Transverse colon (tissue), 4 donors: Measurements from ENCODE around the gene USP20. TPM values are rescaled to one million over a fixed set of nuclear protein-coding genes. Genes with fewer than 3 reads are reported as not detected.

Source experiments
- DNase-seq: peaks from one replicate; pipeline ENCODE4 v3.0.0-alpha.2; 2019
- H3K27ac ChIP-seq, 4 donors: fragments of 200-600 bp; sonication (generic); 2 replicates each; pipeline ENCODE4 v1.5.1; 2016 to 2018; ENCODE audit warnings: inconsistent platforms in 4 of 4
- H3K27me3 ChIP-seq: fragments of 200-600 bp; sonication (generic); 2 replicates; pipeline ENCODE4 v1.5.1; 2017; ENCODE audit warnings: inconsistent platforms
- H3K36me3 ChIP-seq, 4 donors: fragments of 200-600 bp; sonication (generic); 2 replicates each; pipeline ENCODE4 v1.5.1; 2017 to 2019; ENCODE audit warnings: inconsistent platforms in 4 of 4
- H3K4me1 ChIP-seq, 4 donors: fragments of 200-600 bp; sonication (generic); 2 replicates each; pipeline ENCODE4 v1.5.1; 2017 to 2020; ENCODE audit warnings: inconsistent platforms in 4 of 4
- H3K4me3 ChIP-seq, 4 donors: fragments of 200-600 bp; sonication (generic); 1 replicate in 1 of 4; 2 replicates in 3 of 4; pipeline versions ENCODE4 v1.5.1 to v1.6.1; 2017 to 2019; ENCODE audit warnings: inconsistent platforms in 4 of 4
- H3K9me3 ChIP-seq, 2 donors: fragments of 200-600 bp; sonication (generic); 2 replicates each; pipeline ENCODE4 v1.5.1; 2017 to 2019; ENCODE audit warnings: inconsistent platforms in 2 of 2
- EP300 ChIP-seq: sonication (generic); formaldehyde crosslinking; IDR thresholded peaks from one replicate; pipeline ENCODE4 v1.6.1; 2017; ENCODE audit warnings: antibody characterized with exemption, low read depth
- POLR2A ChIP-seq: fragments of 450-650 bp; IDR thresholded peaks from one replicate; pipeline ENCODE4 v1.6.1; 2016; ENCODE audit warnings: antibody characterized with exemption, mild to moderate bottlenecking, moderate library complexity
- POLR2AphosphoS5 ChIP-seq, 3 donors: sonication (generic); formaldehyde crosslinking; IDR thresholded peaks; one replicate each; pipeline ENCODE4 v1.6.1; 2016; ENCODE audit warnings: antibody characterized with exemption in 3 of 3
- WGBS, 2 donors: methylation state at CpG; one replicate each; pipeline ENCODE4 v1.1.5; 2018; ENCODE audit warnings: low coverage in 1 of 2; 5-methylcytosine and 5-hydroxymethylcytosine counted together
- in situ Hi-C, 4 donors: fragments of 200-750 bp; cut with MboI; loops; one replicate each; pipeline versions ENCODE4 v1.15.0 to v1.15.1; 2017; ENCODE audit warnings: low sequenced_read_pairs in 3 of 4, low pct_ligation_motif_present in 1 of 4, low pct_unique_long_range_greater_than_20kb in 1 of 4
- intact Hi-C: fragments of 100-400 bp; cut with DNase I; formaldehyde crosslinking; loops from one replicate; pipeline ENCODE4 v1.15.1; 2023; ENCODE audit warnings: low total_unique reads
- total RNA-seq, 4 donors: library from RNA; depleted of rRNA; stranded (reverse); fragments of >200 nt; gene quantifications; one replicate each; pipeline ENCODE4 v1.1.0, GENCODE V29; 2016
- TF ChIP-seq, protein P1 (sequence below), 5 experiments: fragments of 200-600 bp in 3 of 5; fragments of 450-650 bp in 2 of 5; sonication (generic) in 3 of 5; IDR thresholded peaks; 1 replicate in 2 of 5; 2 replicates in 3 of 5; pipeline ENCODE4 v1.5.1; 2016 to 2017; ENCODE audit warnings: antibody characterized with exemption in 5 of 5, inconsistent platforms in 3 of 5, mild to moderate bottlenecking in 2 of 5, moderate library complexity in 1 of 5

USP20 gene
- total RNA-seq, 4 donors from 2014 or later = 18.3 to 40.0 (median 25.3) TPM

DNA sequence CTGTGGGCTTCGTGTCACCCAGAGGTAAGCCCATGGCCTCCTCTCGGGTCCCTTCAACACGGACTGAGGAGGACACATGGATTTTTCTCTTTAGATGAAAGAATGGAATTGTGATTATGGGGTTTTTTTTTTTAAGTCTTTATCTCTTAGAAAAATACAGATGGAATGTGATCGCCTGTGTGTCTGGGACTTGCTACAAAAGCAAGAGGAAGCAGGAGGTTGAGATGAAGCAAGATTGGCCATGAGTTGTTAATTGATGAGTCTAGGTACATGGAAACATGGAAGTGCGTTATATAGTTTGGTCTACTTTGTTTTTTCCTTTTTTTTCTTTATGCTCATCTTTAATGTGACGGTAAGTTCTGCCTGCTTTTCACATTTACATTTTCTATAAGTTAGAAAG, 14.6 kb downstream of the USP20 start:
- Histone ChIP-seq H3K4me1 (no peaks in the 10 kb centered on the region), H3K27me3 (no peaks in the 10 kb centered on the region), H3K27ac (peak overlapping the region in 2 of 4 donors; percentile 2 to 27), H3K9me3 (no peaks in the 10 kb centered on the region), H3K36me3 (peaks cover 0 to 22% (median 0%) of the 10 kb centered on the region in 4 donors), H3K4me3 (no peak overlapping the region)
- TF ChIP-seq, protein P1, sequence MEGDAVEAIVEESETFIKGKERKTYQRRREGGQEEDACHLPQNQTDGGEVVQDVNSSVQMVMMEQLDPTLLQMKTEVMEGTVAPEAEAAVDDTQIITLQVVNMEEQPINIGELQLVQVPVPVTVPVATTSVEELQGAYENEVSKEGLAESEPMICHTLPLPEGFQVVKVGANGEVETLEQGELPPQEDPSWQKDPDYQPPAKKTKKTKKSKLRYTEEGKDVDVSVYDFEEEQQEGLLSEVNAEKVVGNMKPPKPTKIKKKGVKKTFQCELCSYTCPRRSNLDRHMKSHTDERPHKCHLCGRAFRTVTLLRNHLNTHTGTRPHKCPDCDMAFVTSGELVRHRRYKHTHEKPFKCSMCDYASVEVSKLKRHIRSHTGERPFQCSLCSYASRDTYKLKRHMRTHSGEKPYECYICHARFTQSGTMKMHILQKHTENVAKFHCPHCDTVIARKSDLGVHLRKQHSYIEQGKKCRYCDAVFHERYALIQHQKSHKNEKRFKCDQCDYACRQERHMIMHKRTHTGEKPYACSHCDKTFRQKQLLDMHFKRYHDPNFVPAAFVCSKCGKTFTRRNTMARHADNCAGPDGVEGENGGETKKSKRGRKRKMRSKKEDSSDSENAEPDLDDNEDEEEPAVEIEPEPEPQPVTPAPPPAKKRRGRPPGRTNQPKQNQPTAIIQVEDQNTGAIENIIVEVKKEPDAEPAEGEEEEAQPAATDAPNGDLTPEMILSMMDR (IDR thresholded peaks at IDR 0.05) = no peak
- TF ChIP-seq POLR2AphosphoS5 (IDR thresholded peaks at IDR 0.05) (no peak), EP300 (no peak), POLR2A (no peak)
- WGBS, 2 donors = 91 to 100% methylated on average over 3 to 6 of the region's 6 CpGs
- in situ Hi-C loops = no loop called here
- DNase-seq = no peak
- intact Hi-C loops = no loop called here

DNA sequence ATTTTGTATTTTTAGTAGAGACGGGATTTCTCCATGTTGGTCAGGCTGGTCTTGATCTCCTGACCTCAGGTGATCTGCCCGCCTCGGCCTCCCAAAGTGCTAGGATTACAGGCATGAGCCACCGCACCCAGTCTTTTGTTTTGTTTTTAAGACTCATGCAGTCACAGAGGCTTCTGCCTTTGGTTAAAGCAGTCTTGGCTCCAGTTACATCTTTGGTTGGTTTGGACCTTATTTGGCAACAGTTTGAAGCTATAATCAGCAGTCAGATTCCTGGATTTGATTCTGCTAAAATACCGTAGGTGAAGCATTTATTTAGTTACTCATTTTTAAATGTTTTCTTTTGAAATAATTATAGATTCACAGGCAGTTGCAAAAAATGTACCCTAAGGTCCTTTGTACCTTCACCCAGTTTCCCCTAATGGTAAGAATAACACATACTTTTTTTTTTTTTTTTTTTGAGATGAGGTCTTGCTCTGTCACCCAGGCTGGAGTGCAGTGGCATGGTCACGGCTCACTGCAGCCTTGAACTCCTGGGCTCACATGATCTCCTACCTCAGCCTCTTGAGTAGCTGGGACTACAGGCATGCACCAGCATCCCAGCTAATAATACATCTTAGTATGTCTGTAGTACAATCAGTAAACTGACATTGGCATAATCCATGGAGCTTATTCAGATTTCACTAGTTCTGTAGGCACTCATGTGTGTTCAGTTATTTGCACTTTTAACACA, 15.7 kb downstream of the USP20 start:
- Histone ChIP-seq H3K4me3 (no peak overlapping the region), H3K36me3 (peaks cover 0 to 22% (median 0%) of the 10 kb centered on the region in 4 donors), H3K4me1 (no peaks in the 10 kb centered on the region), H3K27ac (peak overlapping the region in 3 of 4 donors; percentile 2 to 27 (median 18)), H3K27me3 (no peaks in the 10 kb centered on the region), H3K9me3 (no peaks in the 10 kb centered on the region)
- intact Hi-C loops (no loop called here), in situ Hi-C loops (no loop called here)
- TF ChIP-seq POLR2AphosphoS5 (IDR thresholded peaks at IDR 0.05) (no peak), EP300 (no peak), POLR2A (no peak)
- TF ChIP-seq, protein P1 (IDR thresholded peaks at IDR 0.05) = no peak
- 83 to 86% methylated on average over 5 to 6 of the region's 6 CpGs for WGBS, 2 donors
- DNase-seq = no peak

DNA sequence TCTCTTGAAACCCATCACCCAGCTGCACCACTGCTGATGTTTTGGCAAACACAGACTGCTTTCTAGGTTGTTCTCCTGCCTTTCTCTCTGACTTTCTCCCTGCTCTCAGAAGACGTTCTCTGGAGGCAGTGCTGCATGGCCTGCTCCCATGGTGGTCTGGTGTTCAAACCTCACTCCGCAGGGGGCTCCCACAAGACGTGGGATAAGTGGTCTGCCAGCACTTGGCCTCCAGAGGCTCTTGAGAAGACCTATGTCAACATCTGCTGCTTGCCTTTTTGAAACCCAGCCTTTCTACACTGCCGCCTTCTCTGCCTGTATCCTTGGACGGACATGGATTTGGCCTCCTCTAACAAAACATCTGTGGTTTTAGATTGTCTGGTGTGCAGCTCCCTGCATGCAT, 16.6 kb downstream of the USP20 start:
- intact Hi-C loops = no loop called here
- Histone ChIP-seq H3K4me3 (no peak overlapping the region), H3K36me3 (peaks cover 0 to 22% (median 0%) of the 10 kb centered on the region in 4 donors), H3K4me1 (no peaks in the 10 kb centered on the region), H3K27me3 (no peaks in the 10 kb centered on the region), H3K27ac (no peak overlapping the region), H3K9me3 (no peaks in the 10 kb centered on the region)
- DNase-seq = no peak
- in situ Hi-C loops = no loop called here
- TF ChIP-seq POLR2AphosphoS5 (IDR thresholded peaks at IDR 0.05) (no peak), POLR2A (no peak), EP300 (no peak)
- TF ChIP-seq, protein P1 (IDR thresholded peaks at IDR 0.05) = no peak
- 80 to 86% methylated on average over 2 to 5 of the region's 5 CpGs for WGBS, 2 donors

DNA sequence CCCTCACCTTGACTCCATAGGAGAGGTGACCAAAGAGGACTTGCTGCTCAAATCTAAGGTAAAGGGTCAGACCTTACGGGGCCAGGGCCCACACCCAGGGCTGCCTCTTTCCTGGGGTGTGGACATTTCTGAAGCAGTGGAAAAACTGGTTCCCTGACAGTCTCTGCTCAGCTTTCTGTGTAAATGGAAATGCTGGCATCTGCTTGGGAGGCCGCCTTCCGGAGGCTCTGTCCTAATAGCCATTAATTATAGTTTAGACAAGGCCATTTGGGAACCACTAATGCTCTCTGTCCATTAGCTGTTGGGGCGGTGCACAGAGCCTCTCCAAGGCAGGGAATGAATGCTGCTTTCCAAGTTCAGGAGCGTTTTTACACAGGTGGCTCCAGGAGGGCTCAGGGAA, 17.3 kb downstream of the USP20 start:
- intact Hi-C loops = no loop called here
- Histone ChIP-seq H3K4me3 (no peak overlapping the region), H3K36me3 (peaks cover 0 to 22% (median 0%) of the 10 kb centered on the region in 4 donors), H3K27ac (no peak overlapping the region), H3K27me3 (no peaks in the 10 kb centered on the region), H3K9me3 (no peaks in the 10 kb centered on the region), H3K4me1 (no peaks in the 10 kb centered on the region)
- DNase-seq = no peak
- in situ Hi-C loops = no loop called here
- TF ChIP-seq, protein P1 (IDR thresholded peaks at IDR 0.05) = no peak
- TF ChIP-seq POLR2A (no peak), EP300 (no peak), POLR2AphosphoS5 (IDR thresholded peaks at IDR 0.05) (no peak)
- 72% methylated on average over 5 of the region's 5 CpGs; no CpG with 5 or more reads in 1 of the 2 donors for WGBS, 2 donors
